HG03025 (cell line): Measurements from ENCODE around the gene ZNF765.
"Not testable (repeated sequence)": the region's sequence is repeated elsewhere in the genome, so short reads cannot be mapped to it uniquely, and the experiment has no call there.

Experiments
- ATAC-seq: cut with Tn5 transposase; IDR thresholded peaks from one replicate; pipeline ENCODE4 v1.9.1; 2021; ENCODE audit warnings: mild to moderate bottlenecking, moderate library complexity; ENCODE audit not compliant: unreplicated experiment, low FRiP score

ZNF765 gene

GRCh38 chr19:53475470-53475869 lies 80.5 kb downstream of the ZNF765 start:
- not testable (repeated sequence) for ATAC-seq
